Motor neuron (in vitro differentiated cells): ENCODE measurements around the gene CHI3L1. TPM values are rescaled to one million over a fixed set of nuclear protein-coding genes. Genes with fewer than 3 reads are reported as not detected.
A peak's percentile ranks its signal among the peaks of the same experiment; 100 is the strongest.
"Not testable (repeated sequence)": the region's sequence is repeated elsewhere in the genome, so short reads cannot be mapped to it uniquely, and the experiment has no call there.

Experiments
- ATAC-seq, 8 experiments: fragments of 200-7000 bp; cut with Tn5 transposase; replicated peaks in 6 of 8; 2 replicates each; pipeline ENCODE4 v1.8.0; 2021; ENCODE audit warnings: mild to moderate bottlenecking in 8 of 8, moderate library complexity in 8 of 8
- H3K27ac ChIP-seq, 2 donors: fragments of 250-450 bp; sonication (Bioruptor Pico); 2 replicates each; pipeline ENCODE4 v1.9.0; 2021; ENCODE audit warnings: antibody characterized with exemption in 2 of 2, mild to moderate bottlenecking in 2 of 2, moderate library complexity in 1 of 2
- H3K4me1 ChIP-seq, 2 donors: fragments of 250-450 bp; sonication (Bioruptor Pico); replicated peaks in 1 of 2; 2 replicates each; pipeline ENCODE4 v1.6.1; 2021; ENCODE audit warnings: antibody characterized with exemption in 2 of 2, mild to moderate bottlenecking in 2 of 2, moderate library complexity in 1 of 2
- H3K4me3 ChIP-seq, 5 donors: fragments of 250-450 bp; sonication (Bioruptor Pico); 2 replicates each; pipeline ENCODE4 v1.9.0; 2021; ENCODE audit warnings: antibody characterized with exemption in 5 of 5, mild to moderate bottlenecking in 5 of 5, moderate library complexity in 4 of 5
- WGBS, 10 experiments: fragments of 450-650 bp; shearing (Covaris generic); methylation state at CpG; one replicate each; pipeline ENCODE4 v1.0.0; 2022; 5-methylcytosine and 5-hydroxymethylcytosine counted together
- in situ Hi-C, 9 experiments: fragments of 400-800 bp; cut with MboI; loops; one replicate each; pipeline ENCODE4 v1.15.0; 2021; ENCODE audit warnings: low sequenced_read_pairs in 9 of 9, low pct_unique_long_range_greater_than_20kb in 2 of 9; ENCODE audit not compliant: unreplicated experiment in 9 of 9
- total RNA-seq, 8 experiments: library from RNA; unstranded; fragments of 300-600 nt; gene quantifications; 2 replicates each; pipeline versions ENCODE4 v1.2.3 to v1.2.4, GENCODE V29; 2022

The CHI3L1 gene
- total RNA-seq, result 10 to 100 TPM in 1 of 8 experiments, 1 to 10 TPM in 2, under 1 TPM in 2, not detected in 3; 0.32 to 16.6 (median 1.4) TPM

- ATAC-seq, result peak in 2 of 8 experiments; percentile 48 to 50
- H3K4me3 ChIP-seq, result no peak within 1 kb of the TSS
- 36 to 68% (median 51%) methylated on average over 2 to 9 of the region's 14 CpGs; no CpG with 5 or more reads in 4 of the 10 experiments for WGBS, 10 experiments
Measured at GRCh38 chr1:203186446-203187303, at the start of gene CHI3L1. Gene CHI3L1, minus strand, starts transcription at chr1:203186704. Its CDS starts 81 bp downstream, at chr1:203186623.

GRCh38 chr1:203234901-203235300 lies 48.4 kb upstream of the CHI3L1 start:
- H3K4me3 ChIP-seq, ATAC-seq, H3K27ac ChIP-seq, in situ Hi-C loops, H3K4me1 ChIP-seq: not testable (repeated sequence)
- WGBS, 10 experiments, result 17 to 100% (median 85%) methylated on average over 1 to 7 of the region's 7 CpGs; no CpG with 5 or more reads in 2 of the 10 experiments

More at GRCh38 chr1:203186446-203187303, at the start of gene CHI3L1:
- Histone ChIP-seq H3K27ac (no peak within 1 kb of the TSS), H3K4me1 (peaks cover 11 to 12% of the 10 kb centered on the region in 2 donors)
- in situ Hi-C loops, result no loop called here

GRCh38 chr1:203229471-203230135 lies 43.1 kb upstream of the CHI3L1 start, which contains the start of gene CHIT1:
Gene CHIT1, minus strand, starts transcription at chr1:203229673. Its CDS starts 37 bp downstream, at chr1:203229636.
- no peak within 1 kb of the TSS for H3K4me3 ChIP-seq
- in situ Hi-C loops, result no loop called here
- no peak for ATAC-seq
- WGBS, 10 experiments, result 0 to 80% (median 68%) methylated on average over 1 to 7 of the region's 7 CpGs; no CpG with 5 or more reads in 3 of the 10 experiments
- H3K27ac ChIP-seq, result no peak within 1 kb of the TSS
- H3K4me1 ChIP-seq, result no peaks in the 10 kb centered on the region

- 20 to 88% (median 64%) methylated on average over 1 to 4 of the region's 4 CpGs; no CpG with 5 or more reads in 3 of the 10 experiments for WGBS, 10 experiments
- Histone ChIP-seq H3K4me3 (no peak overlapping the region), H3K27ac (no peak overlapping the region), H3K4me1 (no peaks in the 10 kb centered on the region)
- in situ Hi-C loops, result no loop called here
- no peak for ATAC-seq
Measured at GRCh38 chr1:203228670-203229069, 42.2 kb upstream of the CHI3L1 start.

GRCh38 chr1:203227371-203228083 lies 41.0 kb upstream of the CHI3L1 start:
- H3K4me1 ChIP-seq, result no peaks in the 10 kb centered on the region
- no peak for ATAC-seq
- 0 to 100% (median 73%) methylated on average over 1 to 9 of the region's 9 CpGs; no CpG with 5 or more reads in 1 of the 10 experiments for WGBS, 10 experiments
- in situ Hi-C loops, result no loop called here
- H3K27ac ChIP-seq, result no peak overlapping the region
- no peak overlapping the region for H3K4me3 ChIP-seq

GRCh38 chr1:203225071-203225470 lies 38.6 kb upstream of the CHI3L1 start:
- ATAC-seq, result no peak
- Histone ChIP-seq H3K27ac (no peak overlapping the region), H3K4me1 (no peaks in the 10 kb centered on the region), H3K4me3 (no peak overlapping the region)
- in situ Hi-C loops, result no loop called here
- WGBS, 10 experiments, result 0 to 100% (median 50%) methylated on average over 1 to 4 of the region's 4 CpGs; no CpG with 5 or more reads in 3 of the 10 experiments

GRCh38 chr1:203223012-203223775 lies 36.7 kb upstream of the CHI3L1 start:
- H3K4me3 ChIP-seq, result no peak overlapping the region
- in situ Hi-C loops, result loop anchor here in 4 of 9 experiments (25.0 kb wide), 2 partner anchors 111 to 186 kb away; partner anchors contain the start of gene PPFIA4 (in 4 of the 4)
- no peaks in the 10 kb centered on the region for H3K4me1 ChIP-seq
- WGBS, 10 experiments, result 41 to 100% (median 81%) methylated on average over 1 to 10 of the region's 18 CpGs; no CpG with 5 or more reads in 1 of the 10 experiments
- no peak for ATAC-seq
- H3K27ac ChIP-seq, result no peak overlapping the region

- no peak for ATAC-seq
- H3K4me1 ChIP-seq, result no peaks in the 10 kb centered on the region
- no peak overlapping the region for H3K4me3 ChIP-seq
- WGBS, 10 experiments, result 40 to 90% (median 62%) methylated on average over 2 to 8 of the region's 8 CpGs; no CpG with 5 or more reads in 3 of the 10 experiments
- no peak overlapping the region for H3K27ac ChIP-seq
- in situ Hi-C loops, result loop anchor here in 8 of 9 experiments (10.0 to 25.0 kb wide), 5 partner anchors 95 to 185 kb away; partner anchors contain the start of genes PPFIA4 (in 4 of the 8) and ADORA1 (in 1 of the 8)
Measured at GRCh38 chr1:203219934-203220333, 33.4 kb upstream of the CHI3L1 start.

GRCh38 chr1:203219171-203219570 lies 32.7 kb upstream of the CHI3L1 start:
- WGBS, 10 experiments, result 57 to 80% methylated on average over 1 of the region's 1 CpG; no CpG with 5 or more reads in 8 of the 10 experiments
- H3K4me1 ChIP-seq, result no peaks in the 10 kb centered on the region
- ATAC-seq, result no peak
- in situ Hi-C loops, result loop anchor here in 8 of 9 experiments (10.0 to 25.0 kb wide), 5 partner anchors 94 to 184 kb away; partner anchors contain the start of genes PPFIA4 (in 4 of the 8) and ADORA1 (in 1 of the 8)
- H3K27ac ChIP-seq, result no peak overlapping the region
- no peak overlapping the region for H3K4me3 ChIP-seq

GRCh38 chr1:203217668-203218067 lies 31.2 kb upstream of the CHI3L1 start:
- Histone ChIP-seq H3K4me3 (no peak overlapping the region), H3K4me1 (no peaks in the 10 kb centered on the region), H3K27ac (no peak overlapping the region)
- no peak for ATAC-seq
- WGBS, 10 experiments, result 8 to 92% (median 73%) methylated on average over 1 to 5 of the region's 7 CpGs; no CpG with 5 or more reads in 4 of the 10 experiments
- in situ Hi-C loops, result loop anchor here in 8 of 9 experiments (10.0 to 25.0 kb wide), 5 partner anchors 93 to 183 kb away; partner anchors contain the start of genes PPFIA4 (in 4 of the 8) and ADORA1 (in 1 of the 8)

GRCh38 chr1:203217139-203217655 lies 30.7 kb upstream of the CHI3L1 start:
- no peaks in the 10 kb centered on the region for H3K4me1 ChIP-seq
- whole genome bisulfite sequencing, 10 experiments, result 33 to 100% (median 61%) methylated on average over 1 to 6 of the region's 6 CpGs; no CpG with 5 or more reads in 4 of the 10 experiments
- no peak overlapping the region for H3K27ac ChIP-seq
- H3K4me3 ChIP-seq, result no peak overlapping the region
- no peak for ATAC-seq
- in situ Hi-C loops, result loop anchor here in 8 of 9 experiments (10.0 to 25.0 kb wide), 5 partner anchors 92 to 182 kb away; partner anchors contain the start of genes PPFIA4 (in 4 of the 8) and ADORA1 (in 1 of the 8)
